GM03348 (cell line): Measurements from ENCODE around the gene GSX2.
A peak's percentile ranks its signal among the peaks of the same experiment; 100 is the strongest.
"Not testable (repeated sequence)": the region's sequence is repeated elsewhere in the genome, so short reads cannot be mapped to it uniquely, and the experiment has no call there.

Experiments
- DNase-seq: peaks from one replicate; pipeline ENCODE4 v3.0.0; 2012; ENCODE audit warnings: low spot score

GSX2 gene

DNA sequence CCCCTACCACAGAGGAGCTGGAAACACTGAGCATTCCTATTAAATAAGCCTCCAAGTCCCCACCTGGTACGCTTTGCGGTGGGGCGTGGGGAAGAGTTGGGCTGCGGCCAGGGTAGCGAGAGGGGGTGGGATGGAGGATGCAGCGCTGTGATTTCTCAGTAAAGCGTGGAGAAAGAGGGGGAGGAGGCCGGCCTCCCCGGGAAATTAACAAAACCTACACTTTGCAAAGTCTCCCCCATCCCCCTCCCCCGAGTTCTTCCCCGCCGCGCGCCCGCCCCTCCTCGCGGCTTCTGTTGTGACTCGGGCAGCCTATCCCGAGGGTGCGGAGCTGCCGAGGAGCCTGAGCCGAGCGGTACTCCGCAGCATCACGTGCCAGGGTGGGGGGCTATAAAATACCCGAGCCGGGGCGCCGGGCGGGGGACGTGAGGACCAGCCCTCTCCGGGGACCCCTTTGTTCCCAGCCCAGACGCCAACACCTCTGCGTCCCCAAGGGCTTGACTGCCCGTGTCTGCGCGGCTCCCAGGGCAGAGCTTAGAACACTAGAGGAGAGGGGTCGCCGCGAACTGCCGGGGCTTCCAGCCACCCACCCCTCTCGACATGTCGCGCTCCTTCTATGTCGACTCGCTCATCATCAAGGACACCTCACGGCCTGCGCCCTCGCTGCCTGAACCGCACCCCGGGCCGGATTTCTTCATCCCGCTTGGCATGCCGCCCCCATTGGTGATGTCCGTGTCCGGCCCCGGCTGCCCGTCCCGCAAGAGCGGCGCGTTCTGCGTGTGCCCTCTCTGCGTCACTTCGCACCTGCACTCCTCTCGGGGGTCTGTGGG lies at the start of gene GSX2:
GSX2 (plus strand) TSS at position 416 of the 827 bp plus-strand sequence; CDS start at position 598, 182 bp downstream.
- DNase-seq, result peak; percentile 69

DNA sequence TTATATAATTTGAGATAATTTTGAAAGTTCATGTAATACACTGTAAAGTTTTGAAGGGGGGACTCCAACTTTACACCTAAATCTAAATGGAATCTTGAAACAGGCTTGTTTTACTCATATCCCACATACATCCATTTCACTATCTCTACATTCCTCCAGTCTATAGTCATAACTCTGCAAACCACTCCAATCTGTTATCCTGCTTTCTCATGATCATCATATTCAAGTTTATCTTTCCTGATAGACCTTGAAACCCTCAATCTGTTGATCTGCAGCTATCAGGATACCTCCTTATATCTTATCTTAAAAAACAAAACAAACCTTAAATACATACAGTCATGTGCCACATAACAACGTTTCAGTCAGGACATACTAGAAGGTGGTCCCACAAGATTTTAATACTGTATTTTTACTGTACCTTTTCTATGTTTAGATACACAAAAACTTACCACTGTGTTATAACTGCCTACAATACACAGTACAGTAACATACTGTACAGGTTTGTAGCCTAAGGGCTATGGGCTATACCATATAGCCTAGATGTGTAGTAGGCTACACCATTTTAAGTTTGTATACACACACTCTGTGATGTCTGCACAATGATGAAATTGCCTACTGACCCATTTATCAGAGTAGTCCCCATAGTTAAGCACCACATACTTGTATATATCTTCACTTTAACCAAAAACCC lies 49.6 kb upstream of the GSX2 start:
- DNase-seq, result no peak

DNA sequence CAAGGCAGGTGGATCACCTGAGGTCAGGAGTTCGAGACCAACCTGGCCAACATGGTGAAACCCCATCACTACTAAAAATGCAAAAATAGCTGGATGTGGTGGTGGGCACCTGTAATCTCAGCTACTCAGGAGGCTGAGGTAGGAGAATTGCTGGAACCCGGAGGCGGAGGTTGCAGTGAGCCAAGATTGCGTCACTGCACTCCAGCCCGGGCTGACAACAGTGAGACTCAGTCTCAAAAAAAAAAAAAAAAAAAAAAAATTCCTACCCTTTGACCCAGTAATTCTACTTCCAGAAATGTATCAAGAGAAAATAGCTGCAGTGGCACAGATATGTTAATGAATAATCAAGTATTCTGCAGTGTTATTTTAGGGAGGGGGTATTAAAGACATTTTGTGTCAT lies 46.6 kb upstream of the GSX2 start:
- not testable (repeated sequence) for DNase-seq

DNA sequence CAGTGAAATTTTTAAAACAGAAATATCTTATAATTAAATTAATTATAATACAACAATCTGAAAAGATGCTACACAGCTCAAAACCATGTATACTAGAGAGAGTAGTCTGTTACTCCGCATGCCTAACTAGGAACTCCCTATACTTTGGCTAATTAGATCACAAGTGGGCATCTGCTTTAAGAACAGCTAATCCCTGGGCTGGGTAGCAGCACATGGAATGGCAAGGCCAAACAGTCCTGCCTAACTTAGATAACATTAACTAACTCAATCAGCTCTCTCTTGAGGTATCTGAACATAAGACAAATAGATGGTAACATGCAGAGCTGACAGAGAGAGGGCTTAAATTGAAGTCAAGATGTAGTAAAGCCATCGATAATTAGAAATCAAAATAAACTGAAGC lies 45.5 kb upstream of the GSX2 start:
- DNase-seq, result no peak

DNA sequence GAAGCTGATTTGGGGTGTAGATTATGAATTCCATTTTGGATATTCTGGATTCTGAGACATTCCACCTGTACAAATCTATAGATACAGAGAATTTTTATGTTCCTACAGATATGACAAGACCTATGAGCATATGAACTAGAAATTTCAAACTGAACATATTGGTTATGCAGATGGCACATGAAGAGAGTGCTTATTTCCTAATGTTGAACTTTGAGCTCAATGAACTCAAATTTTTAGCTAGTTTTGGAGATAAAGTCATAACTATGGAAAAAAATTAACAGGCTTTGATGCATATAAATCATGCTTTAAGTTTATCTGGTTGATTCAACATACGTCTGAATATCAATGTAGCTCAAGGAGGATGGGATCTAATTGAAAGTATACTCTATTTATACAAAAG lies 44.5 kb upstream of the GSX2 start:
- no peak for DNase-seq

DNA sequence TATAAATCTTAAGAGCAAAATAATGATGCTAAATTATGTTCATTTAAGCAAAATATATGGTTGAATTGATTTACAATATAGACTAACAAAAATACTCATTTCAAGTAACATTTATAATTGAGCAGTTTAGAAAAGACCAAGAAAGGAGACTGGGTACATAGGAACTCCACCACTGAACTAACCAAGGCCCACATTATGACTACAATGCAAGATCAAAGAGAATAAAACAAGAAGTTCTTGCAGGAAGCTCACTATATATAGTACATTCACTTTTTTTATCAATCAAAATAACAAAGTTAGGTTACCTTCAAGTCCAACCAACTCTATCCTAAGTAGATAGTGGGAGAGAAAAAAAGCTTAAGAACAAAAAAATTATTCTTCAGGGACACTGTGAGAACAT lies 43.6 kb upstream of the GSX2 start:
- no peak for DNase-seq

DNA sequence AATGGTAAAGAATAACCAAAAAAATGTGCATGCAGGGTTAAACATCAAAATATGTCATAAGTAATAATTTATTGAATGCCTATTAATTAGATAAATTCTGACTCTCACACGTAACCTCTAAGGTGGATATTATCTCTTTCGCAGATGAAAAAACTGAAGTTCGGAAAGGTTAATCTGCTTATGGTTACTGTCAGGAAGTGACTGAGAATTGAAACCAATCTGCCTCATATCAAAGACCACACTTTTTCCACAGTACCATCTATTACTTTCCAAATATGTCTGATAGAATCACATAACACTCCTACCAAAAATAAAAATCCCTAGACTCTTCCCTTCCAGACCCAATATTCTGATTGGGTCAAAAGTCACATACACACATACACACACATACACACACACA lies 41.8 kb upstream of the GSX2 start:
- no peak for DNase-seq

DNA sequence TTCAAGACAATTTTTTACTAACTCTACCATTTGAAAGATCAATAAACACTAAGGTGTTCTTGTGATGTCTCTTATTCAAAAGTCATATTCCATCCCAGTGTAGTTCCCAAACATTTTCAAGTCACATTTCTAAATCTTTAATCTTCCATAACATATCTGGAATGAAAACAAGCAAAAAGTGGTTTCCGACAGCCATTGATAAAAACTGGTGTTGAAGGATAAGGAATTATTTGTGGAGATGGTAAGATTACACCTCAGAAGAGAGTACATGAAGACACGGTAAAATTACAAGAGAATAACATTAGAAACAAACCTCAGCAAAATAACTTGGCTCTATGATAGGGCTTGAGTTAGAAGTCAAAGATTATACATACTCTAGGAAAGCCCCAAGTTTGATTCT lies 39.8 kb upstream of the GSX2 start:
- no peak for DNase-seq

DNA sequence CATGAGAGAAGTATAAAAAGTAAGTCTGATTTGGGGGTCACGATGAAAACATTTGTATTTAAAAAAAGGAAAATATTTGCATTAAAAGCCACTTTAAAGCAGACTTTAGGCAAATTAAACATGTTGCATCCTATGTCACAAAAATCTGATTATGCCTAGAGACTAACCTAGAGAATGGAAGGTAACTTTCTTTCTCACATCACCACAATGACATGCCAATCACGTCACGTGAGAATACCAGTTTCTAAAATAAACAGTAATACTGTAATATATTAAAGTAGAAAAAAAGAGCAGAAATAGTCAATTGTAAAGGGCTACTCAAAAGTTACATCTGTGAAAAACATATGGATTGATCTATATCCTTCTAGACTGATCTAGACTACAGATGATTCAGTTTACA lies 38.9 kb upstream of the GSX2 start:
- no peak for DNase-seq

DNA sequence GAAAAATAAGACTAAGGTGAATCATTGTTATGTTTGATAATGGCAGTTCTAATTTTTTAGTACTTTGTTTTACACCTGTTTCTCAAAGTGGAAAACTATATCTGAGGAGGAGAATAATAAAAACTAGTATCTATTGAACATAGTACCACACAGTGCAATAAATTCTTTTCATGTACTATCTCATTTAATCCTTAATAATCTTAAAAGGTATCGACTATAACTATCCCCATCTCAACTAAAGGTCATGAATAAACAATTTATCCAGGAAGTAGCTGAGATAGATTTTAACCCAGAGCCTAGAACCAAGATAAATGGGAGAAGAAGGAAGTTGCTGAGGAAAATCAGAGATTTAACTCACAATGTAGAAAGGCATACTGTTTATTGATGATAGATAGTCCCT lies 38.1 kb upstream of the GSX2 start:
- DNase-seq, result no peak

DNA sequence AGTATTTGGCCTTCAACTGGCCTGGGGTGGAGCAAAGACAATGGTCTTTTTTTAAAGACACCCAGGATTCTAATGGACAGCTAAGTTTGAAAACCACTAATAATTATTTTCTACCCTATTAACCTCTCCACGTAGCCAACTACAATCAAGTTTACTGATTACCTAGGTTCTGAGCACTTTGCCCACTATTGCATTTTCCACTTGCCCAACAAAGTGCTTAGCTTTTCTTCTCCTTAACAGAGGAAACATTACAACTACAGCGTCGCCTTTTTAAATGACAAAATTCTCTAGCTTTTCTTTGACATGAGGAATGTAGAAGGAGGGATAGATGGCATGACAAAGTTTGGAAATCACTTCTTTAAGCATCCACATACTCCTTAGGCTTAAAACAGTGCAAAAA lies 37.6 kb upstream of the GSX2 start:
- no peak for DNase-seq

DNA sequence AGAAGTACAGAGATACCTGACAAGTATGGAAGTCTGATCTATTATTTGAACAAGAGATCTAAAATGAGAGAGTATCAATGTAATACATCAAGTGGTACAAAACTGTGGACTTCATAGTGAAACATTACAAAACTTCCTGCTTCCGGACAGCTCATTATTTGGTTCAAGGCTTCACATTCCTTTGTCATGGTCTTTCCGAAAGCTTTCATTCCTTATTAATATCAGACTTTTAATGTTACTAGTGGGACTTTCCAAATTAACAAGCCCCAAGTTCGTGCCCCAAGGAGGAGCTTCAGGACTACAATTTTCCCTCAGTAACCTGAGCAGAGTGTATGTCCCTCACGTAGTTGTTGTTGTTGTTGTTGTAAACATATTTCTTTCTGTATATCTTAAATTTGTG lies 36.7 kb upstream of the GSX2 start:
- peak; percentile 50 for DNase-seq

DNA sequence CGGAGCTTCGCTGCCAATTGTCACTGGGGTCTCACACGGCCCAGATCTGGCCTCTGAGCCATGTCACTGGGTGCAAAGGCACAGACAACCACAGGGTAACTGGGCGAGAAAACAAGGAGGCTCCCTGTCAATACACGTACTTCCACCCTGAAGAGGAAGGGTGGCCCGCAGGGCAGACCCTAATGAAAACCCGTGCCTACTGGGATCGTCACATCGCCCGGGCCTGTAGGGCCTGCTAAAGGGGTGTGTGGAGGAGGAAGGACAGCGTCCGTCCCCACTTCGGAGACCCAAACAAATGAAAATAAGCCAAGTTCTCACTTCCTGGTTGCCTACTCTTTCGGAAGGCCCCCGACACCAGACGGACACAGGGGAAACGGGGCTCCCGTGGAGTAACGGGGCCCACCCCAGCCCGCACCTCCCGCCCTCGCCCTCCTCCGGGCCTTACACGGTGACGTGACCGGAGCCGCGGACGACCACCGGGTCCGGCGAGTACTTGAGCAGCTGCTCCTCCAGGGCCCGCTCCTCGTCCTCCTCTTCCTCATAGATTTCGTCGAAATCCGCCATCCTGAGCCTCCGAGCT lies 36.1 kb upstream of the GSX2 start:
- DNase-seq, result peak; percentile 36

DNA sequence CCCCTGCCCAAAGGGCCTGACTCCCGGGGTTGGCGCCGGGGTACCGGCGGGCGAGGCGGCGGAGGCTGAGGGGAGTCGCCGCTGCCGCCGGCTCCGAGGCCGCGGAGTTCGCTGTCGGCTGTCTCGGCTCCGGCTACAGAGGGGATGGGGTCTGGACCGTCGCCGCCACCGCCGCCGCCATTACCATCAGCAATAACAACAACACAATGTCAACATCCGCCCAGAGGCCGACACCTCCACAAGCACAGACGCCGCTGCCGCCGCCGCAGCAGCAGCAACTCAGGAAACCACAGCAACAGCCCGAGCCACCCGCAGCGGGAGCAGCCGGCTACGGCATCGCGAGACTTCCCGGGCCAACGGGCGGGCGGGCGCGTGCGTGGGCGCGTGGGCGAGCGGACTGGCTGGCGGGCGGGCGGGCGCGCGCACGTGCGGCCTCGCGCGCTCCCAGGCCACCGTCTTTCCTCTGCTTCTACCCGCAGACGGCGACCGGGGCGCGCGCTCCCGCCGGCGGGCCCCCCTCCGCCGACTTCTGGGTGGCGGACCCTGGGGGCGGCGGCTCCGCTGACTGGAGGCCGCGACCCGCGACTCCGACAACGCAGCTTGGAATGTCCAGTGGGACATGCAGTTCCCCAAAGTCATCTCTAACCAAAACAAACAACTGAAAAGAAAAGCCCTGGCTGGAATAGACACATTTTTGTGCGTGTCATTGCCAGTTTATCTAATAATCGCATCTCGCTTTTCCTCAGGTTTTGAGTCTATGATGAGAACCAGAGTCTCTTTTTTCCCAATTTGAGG lies 35.4 kb upstream of the GSX2 start, which contains the start of gene CHIC2:
CHIC2 (minus strand) TSS at position 289 of the 795 bp plus-strand sequence. CDS start 305 bp downstream, outside the sequence.
- DNase-seq, result peak; percentile 97

DNA sequence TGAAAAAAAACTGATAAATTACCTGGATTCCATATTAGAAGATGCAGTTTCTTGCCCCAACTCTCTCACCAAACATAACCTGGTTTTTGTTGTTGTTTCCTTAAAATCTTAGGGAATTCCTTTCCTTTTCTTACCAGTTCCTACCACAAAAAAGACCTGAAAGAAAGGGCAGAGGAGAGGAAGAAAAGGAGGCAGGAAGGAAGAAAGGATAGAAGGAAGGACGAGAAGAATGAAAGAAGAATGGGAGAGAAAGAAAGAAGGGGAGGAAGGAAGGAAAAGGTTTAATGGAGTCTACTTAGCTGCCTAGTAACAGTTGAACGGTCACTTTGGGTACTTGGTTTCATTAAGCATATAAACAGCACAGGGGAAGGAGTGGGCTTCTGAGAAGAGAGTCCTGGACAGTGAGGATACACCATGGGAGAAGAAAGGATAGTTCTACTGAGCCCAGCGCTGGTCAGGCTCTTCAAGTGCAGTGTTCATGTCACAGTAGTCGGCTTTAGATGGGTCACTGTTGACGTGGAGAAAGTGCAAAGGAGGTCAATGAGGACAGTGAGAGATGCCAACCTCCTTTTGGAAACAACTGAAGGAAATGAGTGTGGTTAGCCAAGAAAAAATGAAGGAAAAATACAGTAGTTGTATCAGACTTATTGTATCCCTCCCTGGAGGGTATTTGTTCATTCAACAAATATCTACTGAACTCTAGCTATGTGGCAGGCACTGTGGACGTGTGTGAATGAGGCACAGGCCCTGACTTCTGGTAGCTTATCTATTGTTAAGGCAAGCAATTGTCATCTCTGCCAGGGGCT lies 34.5 kb upstream of the GSX2 start:
- peak; percentile 7 for DNase-seq

DNA sequence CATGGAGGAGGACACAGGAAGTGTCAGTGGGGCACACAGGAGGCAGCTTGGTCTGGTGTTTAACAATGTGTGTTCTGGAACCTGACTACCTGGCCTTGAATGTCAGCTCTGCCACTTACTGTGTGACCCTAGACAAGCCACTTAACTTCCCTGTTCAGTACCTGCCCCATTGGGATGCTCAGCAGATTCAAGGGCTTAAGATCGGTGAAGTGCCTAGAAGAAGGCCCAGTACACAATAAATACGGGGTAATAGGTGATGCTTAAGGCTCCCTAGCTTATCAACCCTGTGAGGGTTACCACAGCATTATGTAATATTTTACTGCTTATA lies 33.9 kb upstream of the GSX2 start:
- no peak for DNase-seq

DNA sequence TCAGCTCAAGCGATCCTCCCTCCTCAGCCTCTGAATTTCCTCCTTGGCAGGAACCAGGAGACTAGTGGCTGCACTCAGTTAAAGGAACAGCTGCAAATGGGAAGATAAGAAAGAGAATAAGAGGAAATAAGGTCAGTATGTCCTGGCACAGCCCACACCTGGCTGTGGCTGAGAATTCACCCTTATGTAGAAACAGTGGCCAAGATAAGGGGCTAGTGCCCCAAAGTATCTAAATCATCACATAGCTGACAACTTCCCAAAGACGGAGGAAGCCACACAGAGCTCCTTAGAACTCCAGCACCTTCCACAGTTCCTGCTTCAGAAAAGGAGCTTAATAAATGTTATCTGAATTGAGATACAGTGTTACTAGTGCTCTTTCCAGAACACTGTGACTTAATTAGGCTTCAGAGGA lies 33.2 kb upstream of the GSX2 start:
- DNase-seq, result no peak

DNA sequence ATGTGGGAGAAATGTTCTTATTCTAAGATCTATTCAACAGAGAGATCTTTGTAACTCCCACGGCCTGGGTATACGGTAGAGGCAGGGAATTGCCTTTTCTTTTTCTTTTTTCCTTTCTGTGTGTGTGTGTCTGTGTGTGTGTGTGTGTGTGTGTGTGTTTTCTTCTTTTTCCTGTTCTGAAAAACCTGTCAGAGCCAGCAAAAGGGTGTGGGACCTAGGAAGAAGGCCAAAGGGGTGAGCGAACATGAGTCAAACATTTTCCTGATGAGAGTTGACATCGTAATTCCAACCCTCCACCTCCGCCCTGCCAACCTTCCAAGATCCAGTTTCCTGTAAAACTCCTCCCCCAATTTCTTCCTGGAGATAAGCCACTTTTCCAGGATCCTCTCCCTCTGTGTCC lies 32.8 kb upstream of the GSX2 start:
- peak; percentile 52 for DNase-seq

DNA sequence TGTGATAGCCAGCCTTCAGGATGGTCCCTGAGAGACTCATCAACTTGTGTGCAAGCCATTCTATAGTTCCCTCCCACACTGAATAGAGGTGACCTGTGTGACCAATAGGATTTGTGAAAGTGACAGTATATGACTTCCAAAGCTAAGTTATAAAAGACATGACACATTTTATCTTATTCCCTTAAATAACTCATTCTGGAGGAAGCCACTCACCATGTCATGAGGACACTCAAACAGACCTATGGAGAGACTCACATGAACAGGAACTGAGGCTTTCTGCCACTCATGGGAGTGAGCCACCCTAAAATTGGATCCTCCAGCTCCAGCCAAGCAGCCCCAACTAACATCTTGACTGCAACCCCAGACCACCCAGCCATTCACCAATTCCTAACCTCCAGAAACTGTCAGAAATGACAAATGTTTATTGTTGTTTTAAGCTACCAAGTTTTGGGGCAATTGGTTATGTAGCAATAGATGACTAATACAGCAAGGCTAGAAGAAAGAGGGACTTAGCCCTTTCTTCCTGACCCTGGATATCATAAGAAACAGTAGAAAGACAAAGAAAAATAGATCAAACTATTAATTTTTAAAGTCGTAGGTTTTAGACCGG lies 26.6 kb upstream of the GSX2 start:
- peak; percentile 35 for DNase-seq

DNA sequence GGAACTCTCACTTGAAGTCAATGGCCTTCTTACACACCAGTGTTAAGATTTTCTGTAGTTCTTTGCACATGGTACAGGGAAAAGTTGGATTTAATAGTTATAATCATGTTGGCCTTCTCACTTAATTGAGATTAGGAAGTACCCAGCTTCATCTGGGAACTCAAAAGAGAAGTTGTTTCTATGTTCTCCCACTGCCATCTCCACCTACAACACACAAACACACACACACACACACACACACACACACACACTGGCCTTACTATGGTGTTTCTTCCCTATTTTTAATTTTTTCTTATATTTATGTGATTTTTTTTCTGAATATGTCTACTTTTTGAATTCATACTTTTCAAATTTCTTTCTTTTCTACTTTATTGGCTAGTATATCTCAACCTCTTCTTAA lies 25.6 kb upstream of the GSX2 start:
- DNase-seq, result no peak

DNA sequence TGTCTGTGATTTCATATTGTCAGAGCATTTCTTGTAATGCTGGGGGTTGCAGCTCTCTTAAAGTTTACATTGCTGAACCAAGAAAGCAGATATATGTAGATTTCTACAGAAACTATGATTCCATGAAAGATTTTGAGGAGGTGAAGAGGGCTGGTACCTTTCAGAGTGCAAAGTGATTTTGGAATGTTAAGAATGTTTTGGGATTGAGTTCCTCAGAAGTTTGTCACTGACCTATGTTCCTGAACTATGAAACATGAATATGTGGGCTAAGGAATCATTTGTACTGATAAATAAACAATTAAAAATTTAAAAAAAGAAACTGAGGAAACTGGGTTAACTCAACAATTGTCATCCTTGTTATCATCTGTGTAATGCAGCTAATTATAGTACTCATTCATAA lies 23.3 kb upstream of the GSX2 start:
- no peak for DNase-seq
